Hematopoietic multipotent progenitor cell (in vitro differentiated cells): ENCODE data around the gene SIGLEC9. TPM values are rescaled to one million over a fixed set of nuclear protein-coding genes. Genes with fewer than 3 reads are reported as not detected.
A peak's percentile ranks its signal among the peaks of the same experiment; 100 is the strongest.

Source experiments
- DNase-seq, 3 donors: peaks; one replicate each; pipeline ENCODE4 v3.0.0-alpha.2; 2011 to 2015; ENCODE audit warnings: low read depth in 2 of 3, low spot score in 2 of 3
- total RNA-seq: library from RNA; depleted of rRNA; stranded (reverse); fragments of >200 nt; gene quantifications from one replicate; pipeline ENCODE4 v1.2.3, GENCODE V29; 2012

The SIGLEC9 gene
- total RNA-seq, 1 donor, result 0.27 TPM

GRCh38 chr19:51096473-51097165 is 28.1 kb upstream of the SIGLEC9 start:
- DNase-seq, result peak in 1 of 3 donors; percentile 23

GRCh38 chr19:51097166-51097738 is 27.5 kb upstream of the SIGLEC9 start:
- peak; percentile 35 to 51 (median 44) for DNase-seq

DNA sequence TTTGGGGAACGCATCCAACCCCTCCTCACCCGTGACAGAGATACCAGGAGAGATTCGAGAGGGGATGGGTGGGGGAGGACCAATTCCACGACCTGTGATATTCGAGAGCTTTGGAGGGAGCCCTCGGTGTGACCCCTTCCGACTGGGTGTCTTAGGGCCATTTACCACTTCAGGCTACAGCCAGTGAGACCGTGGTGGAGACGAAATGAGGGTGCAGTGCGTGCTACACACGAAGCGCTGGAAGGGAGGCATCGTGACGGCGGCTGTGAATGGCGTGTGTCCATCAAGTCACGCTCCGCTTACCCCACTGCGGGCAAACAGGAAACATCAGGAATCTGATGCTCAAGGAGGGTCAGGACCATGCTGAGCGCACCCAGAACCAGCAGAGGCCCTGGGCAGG is 26.9 kb upstream of the SIGLEC9 start:
- no peak for DNase-seq

- peak in 2 of 3 donors; percentile 45 to 57 for DNase-seq
Measured at GRCh38 chr19:51098365-51099046, 26.2 kb upstream of the SIGLEC9 start.

GRCh38 chr19:51099047-51099382 is 25.7 kb upstream of the SIGLEC9 start:
- no peak for DNase-seq

- DNase-seq, result no peak
Measured at GRCh38 chr19:51100601-51101000, 24.1 kb upstream of the SIGLEC9 start.

DNA sequence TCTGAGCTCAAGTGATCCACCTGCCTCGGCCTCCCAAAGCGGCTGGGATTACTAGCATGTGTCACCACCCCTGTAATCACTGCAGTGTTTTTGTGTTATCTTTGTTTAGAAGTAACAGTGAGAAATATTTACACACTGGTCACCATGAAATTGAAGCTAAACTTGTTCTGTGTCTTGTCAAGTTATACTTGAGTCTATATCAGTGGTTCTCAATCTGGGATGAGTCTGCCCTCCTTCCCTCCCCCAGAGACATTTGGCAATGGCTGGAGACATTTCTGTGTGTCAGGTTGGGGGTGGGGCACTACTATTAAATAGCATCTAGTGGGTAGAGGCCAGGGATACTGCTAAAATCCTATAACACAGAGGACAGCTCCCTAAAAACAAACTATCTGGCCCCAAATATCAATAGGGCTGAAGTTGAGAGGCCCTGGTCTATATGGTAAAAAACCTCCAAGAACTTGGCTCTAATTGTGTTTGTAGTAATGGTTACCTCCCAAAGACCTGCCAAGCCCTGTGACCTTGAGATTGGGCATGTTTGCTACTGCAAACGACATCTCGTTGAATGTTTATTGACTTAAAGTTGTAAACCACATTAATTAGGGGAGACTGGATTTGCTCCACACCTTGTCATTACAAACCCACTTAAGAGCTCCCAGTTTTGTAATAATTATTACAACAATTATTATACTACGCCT is 23.4 kb upstream of the SIGLEC9 start:
- no peak for DNase-seq

DNA sequence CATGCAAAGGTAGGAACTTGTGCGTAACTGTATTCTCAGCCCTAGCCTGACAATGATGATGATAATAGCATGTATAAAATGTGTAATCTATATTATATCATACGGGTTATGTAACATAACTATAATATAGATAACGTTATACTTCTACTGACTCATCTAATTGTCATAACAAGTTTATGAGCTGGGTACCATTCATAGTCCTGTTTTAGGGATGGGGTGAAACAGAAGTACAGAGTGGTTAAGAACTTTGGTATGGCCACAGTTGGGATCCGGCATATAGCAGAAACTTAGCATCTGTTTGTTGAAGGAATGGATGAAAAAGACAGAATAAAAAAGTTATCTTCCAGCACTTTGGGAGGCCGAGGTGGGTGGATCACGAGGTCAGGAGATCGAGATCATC is 21.7 kb upstream of the SIGLEC9 start:
- no peak for DNase-seq

DNA sequence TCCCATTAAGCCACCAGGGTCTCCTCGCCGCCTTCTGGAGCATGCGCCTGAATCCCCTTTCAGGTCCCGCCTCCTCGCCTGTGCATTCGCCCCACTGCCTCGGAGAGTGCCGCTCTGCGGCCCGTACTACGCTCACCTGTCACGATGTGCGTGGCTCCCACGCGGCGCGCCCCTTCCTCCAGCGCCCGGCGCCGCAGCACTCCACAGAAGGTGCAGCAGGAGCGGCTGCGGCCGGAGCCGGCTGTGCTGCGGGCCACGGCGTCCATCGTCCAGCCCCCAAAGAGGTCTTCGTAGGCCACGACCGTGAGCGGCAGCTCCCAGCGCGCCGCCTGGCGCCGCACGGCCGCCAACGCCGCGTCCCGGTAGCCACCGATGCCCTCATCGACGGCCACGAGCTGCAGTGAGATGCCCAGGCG is 20.8 kb upstream of the SIGLEC9 start:
- DNase-seq, result no peak

DNA sequence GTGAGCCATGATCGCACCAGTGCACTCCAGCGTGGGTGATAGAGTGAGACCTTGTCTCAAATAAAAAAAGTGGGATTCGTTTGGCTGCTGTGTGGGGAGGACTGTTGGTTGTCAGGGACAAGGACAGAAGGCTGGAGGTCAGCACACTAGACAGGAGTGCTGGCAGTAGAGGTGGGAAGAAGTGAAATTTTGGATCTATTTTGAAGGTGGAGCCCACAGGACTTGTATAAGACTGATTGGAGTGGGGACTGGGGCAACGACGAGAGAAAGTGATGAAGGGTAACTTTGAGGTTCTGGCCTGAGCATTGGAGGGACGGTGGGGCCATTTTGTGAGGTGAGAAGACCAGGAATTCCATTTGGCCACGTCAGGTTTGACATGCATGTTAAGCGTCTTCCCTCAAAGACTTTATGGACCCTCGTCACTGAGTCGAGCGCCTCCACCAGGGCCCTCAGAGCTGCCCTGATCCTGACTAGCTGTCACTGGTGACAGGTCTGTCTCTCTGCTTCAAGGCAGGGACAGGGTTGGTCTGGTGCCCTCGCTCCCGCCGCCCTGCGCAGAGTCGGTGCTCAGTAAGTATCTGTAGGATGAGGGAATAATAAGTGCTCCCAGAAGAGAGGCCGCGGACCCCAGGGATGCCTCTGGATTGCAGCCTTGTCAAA is 17.2 kb upstream of the SIGLEC9 start:
- DNase-seq, result no peak

GRCh38 chr19:51108066-51108804 is 16.5 kb upstream of the SIGLEC9 start, which contains the start of gene CTU1:
CTU1 (minus strand) TSS chr19:51108409; CDS start chr19:51104569, 3,840 bp downstream.
- DNase-seq, result peak; percentile 97 to 99 (median 99)

DNA sequence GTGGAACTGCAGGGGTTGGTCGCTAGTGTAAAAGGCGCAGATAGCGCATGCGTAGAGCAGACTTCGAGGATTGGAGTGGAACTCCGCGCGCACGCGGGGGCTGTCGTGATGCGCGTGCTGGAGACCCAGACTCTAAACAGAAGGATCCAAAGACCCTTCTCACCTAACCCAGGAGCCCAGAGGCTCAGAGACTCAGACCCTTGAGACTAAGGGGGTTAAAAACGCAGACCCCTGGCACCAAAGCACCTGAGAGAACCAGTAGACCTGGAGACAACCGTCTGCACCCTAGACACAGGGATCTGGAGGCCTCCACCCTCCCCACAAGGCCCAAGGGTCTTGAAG is 15.9 kb upstream of the SIGLEC9 start:
- DNase-seq, result no peak

DNA sequence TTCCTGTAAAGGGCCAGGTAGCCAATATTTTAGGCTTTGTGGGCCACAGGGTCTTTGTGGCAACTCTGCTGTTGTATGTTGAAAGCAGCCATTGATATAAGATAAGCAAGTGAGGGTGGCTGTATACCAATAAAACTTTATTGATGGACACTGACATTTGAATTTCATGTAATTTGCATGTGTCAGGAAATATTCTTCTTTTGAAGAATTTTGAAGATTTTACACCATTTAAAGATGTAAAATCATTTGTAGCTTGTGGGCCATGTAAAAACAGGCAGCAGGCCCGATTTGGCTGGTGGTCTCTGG is 14.1 kb upstream of the SIGLEC9 start:
- DNase-seq, result no peak

DNA sequence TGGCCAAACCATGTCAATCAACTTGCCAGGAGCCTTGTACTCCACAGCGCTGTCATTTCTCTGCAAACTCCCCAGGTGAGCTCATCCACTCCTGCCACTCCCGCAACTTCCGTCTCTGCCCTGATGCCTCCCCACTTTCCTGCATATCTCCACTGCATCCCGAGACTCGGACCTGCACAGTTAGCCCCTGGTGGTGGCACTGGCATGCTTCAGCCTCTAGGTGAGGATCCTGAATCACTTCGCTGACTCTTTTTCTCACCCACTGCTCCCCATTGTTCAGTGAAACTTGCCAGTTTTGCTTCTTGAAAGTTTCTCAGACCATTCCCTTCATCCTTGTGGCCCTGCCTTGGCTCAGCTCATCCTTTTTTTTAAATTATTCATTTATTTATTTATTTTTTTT is 13.1 kb upstream of the SIGLEC9 start:
- no peak for DNase-seq

GRCh38 chr19:51114087-51114729 is 10.5 kb upstream of the SIGLEC9 start:
- peak in 1 of 3 donors; percentile 36 for DNase-seq

- no peak for DNase-seq
Measured at GRCh38 chr19:51116736-51117286, 7.9 kb upstream of the SIGLEC9 start.

DNA sequence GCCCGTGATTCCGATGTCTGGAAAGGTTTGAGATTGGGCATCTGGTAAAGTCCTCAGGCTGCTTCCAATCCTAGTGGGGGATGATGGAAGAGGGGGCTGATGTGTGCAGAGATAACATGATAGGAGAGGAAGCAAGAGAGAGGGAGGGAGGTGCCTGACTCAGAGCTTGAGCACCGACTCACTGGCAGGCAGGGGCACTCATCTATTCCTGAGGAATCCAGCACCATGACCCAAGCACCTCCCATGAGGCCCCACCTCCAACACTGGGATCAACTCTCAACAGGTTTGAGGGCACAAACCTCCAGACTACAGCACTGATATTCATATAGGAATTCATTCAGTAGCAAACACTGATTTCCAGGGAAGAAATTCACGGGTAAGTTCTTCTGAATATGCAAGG is 5.6 kb upstream of the SIGLEC9 start:
- DNase-seq, result no peak

DNA sequence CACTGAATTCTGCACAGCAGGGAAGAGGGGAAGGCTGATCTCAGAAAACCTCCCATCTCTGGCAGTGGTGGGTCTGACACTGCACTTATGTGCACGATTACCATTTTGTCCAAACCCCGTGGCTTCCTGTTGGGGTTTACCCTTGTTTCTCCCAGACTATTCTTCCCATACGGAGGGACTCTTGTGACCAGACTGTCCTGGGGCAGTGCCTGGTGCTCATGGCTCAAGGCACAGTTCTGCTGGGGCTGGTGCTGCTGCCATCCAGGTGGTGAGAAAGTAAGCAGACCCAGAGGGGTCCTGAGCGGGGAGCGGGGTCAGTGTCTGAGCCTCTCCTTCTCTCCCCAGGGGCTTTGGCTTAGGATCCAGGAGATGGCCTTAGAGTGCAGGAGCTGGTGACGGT is 5.1 kb upstream of the SIGLEC9 start:
- no peak for DNase-seq

- no peak for DNase-seq
Measured at GRCh38 chr19:51120160-51120559, 4.5 kb upstream of the SIGLEC9 start.

DNA sequence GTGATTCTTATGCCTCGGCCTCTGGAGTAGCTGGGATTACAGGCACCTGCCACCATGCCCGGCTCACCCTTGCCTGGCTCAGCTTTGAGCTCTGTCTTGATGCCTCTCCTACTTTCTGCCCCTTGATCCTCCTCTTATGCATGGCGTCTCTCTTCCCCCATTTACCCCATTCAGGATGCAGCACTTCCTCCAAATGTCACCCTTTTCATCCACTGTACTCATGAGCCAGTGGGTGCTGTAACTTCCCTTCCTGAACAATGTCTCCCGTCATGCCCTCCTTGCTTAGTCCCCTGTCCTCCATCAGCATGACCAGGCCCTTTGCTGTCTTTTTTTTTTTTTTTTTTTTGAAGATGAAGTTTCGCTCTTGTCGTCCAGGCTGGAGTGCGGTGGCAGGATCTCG is 3.4 kb upstream of the SIGLEC9 start:
- no peak for DNase-seq
